ENCODE measurements around the gene EFHC1. TPM values are rescaled to one million over a fixed set of nuclear protein-coding genes. Genes with fewer than 3 reads are reported as not detected.

Gene EFHC1
- total and polyA plus RNA-seq, 2 of the 13 experiments (the other 11 are each of a cell fraction or from before 2014, with no cell fraction given), result 23.4 to 29.5 TPM

GRCh38 chr6:52495922-52496321 lies 75.8 kb downstream of the EFHC1 start:
- Histone ChIP-seq H3K79me2 (ENCODE audit: insufficient read depth, low read length) (no peaks in the 10 kb centered on the region), H2AFZ (ENCODE audit: low read length) (no peak overlapping the region), H3K9me3 (ENCODE audit: low read length) (no peaks in the 10 kb centered on the region), H3K4me2 (ENCODE audit: low read depth, low read length) (no peak overlapping the region), H3K4me1 (ENCODE audit: insufficient read depth, low read length) (peaks cover 34% of the 10 kb centered on the region), H3K9ac (ENCODE audit: insufficient read depth, low read depth, low read length) (no peak overlapping the region), H4K20me1 (ENCODE audit: insufficient read depth, low read length) (no peaks in the 10 kb centered on the region), H3K27ac (ENCODE audit: extremely low read length, insufficient read depth, low read length) (no peak overlapping the region), H3K27me3 (ENCODE audit: control insufficient read depth in 1 of 2, insufficient read depth in 2 of 2, low read length in 2 of 2) (no peaks in the 10 kb centered on the region), H3K36me3 (replicated peaks in 1 of 2; ENCODE audit: control insufficient read depth in 1 of 2, insufficient read depth in 2 of 2, low read length in 2 of 2) (no peaks in the 10 kb centered on the region; a peak in 1 of 5 replicates), H3K4me3 (replicated peaks in 1 of 3; ENCODE audit: insufficient read depth in 1 of 3, low read depth in 2 of 3, low read length in 3 of 3) (no peak overlapping the region)
- DNase-seq (ENCODE audit: low spot score) (no peak), ATAC-seq (peak; percentile 14; the same call in 2 of the 3 replicates), FAIRE-seq (no peak)
- in situ Hi-C loops (cut with HindIII; ENCODE audit: extremely low pct_ligation_motif_present, low pct_unique_long_range_greater_than_20kb) (no loop called here), intact Hi-C loops (cut with micrococcal nuclease; ENCODE audit: unreplicated experiment) (no loop called here)
- WGBS (ENCODE audit: low lambda C conversion rate), result 71% methylated on average over 3 of the region's 3 CpGs
- no TSS peak for BruUV-seq (replicated peaks)
- CTCF ChIA-PET (ENCODE audit: low intra/inter-chr PET ratio, low total read pairs), result no interaction called here
- peak; percentile 57 for TF ChIP-seq STAG1 (CRISPR knock-in tag; IDR thresholded peaks at IDR 0.05)
- TF ChIP-seq, protein P1, sequence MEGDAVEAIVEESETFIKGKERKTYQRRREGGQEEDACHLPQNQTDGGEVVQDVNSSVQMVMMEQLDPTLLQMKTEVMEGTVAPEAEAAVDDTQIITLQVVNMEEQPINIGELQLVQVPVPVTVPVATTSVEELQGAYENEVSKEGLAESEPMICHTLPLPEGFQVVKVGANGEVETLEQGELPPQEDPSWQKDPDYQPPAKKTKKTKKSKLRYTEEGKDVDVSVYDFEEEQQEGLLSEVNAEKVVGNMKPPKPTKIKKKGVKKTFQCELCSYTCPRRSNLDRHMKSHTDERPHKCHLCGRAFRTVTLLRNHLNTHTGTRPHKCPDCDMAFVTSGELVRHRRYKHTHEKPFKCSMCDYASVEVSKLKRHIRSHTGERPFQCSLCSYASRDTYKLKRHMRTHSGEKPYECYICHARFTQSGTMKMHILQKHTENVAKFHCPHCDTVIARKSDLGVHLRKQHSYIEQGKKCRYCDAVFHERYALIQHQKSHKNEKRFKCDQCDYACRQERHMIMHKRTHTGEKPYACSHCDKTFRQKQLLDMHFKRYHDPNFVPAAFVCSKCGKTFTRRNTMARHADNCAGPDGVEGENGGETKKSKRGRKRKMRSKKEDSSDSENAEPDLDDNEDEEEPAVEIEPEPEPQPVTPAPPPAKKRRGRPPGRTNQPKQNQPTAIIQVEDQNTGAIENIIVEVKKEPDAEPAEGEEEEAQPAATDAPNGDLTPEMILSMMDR (CRISPR knock-in tag; IDR thresholded peaks at IDR 0.05), result peak; percentile 49
- TF ChIP-seq ZNF230 (CRISPR knock-in tag; IDR thresholded peaks at IDR 0.05), result no peak
- POLR2A ChIA-PET, result interaction anchor here (1.3 to 1.8 kb wide), 3 partner anchors 77 to 102 kb away, joined by 4 to 5 read pairs (median 4); no protein-coding TSS in a partner anchor

DNA sequence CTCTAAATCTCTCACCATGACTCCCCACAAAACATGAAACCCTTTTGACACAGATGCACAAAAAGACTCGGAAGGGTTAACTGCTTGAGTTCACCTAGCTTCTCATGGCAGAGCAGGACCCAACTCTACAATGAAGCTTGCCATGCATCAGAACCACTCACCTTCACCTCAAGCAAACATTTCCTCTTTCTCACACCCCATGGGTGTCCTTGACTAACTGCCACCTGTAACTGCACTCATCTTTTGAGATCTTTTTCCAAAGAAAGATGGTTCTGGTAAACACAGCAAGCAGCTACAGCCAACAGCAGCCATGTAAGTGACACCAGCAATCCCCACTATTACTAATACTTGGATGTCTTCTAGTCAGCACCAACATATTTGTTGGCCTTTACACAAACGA lies 76.5 kb downstream of the EFHC1 start:
- 92% methylated on average over 2 of the region's 2 CpGs for WGBS (ENCODE audit: low lambda C conversion rate)
- CTCF ChIA-PET (ENCODE audit: low intra/inter-chr PET ratio, low total read pairs), result no interaction called here
- no TSS peak for BruUV-seq (replicated peaks)

More for the DNA sequence above, 76.5 kb downstream of the EFHC1 start:
- no peak overlapping the region for H3K4me3 ChIP-seq (replicated peaks in 1 of 3; ENCODE audit: insufficient read depth in 1 of 3, low read depth in 2 of 3, low read length in 3 of 3)
- no peaks in the 10 kb centered on the region for H3K79me2 ChIP-seq (ENCODE audit: insufficient read depth, low read length)
- H3K36me3 ChIP-seq (replicated peaks in 1 of 2; ENCODE audit: control insufficient read depth in 1 of 2, insufficient read depth in 2 of 2, low read length in 2 of 2), result no peaks in the 10 kb centered on the region; a peak in 1 of 5 replicates
- FAIRE-seq (no peak), ATAC-seq (no peak), DNase-seq (ENCODE audit: low spot score) (no peak)
- H2AFZ ChIP-seq (ENCODE audit: low read length), result no peak overlapping the region
- POLR2A ChIA-PET, result interaction anchor here (1.3 kb wide), 1 partner anchor 99 kb away, joined by 4 read pairs; no protein-coding TSS in a partner anchor
- peaks cover 34% of the 10 kb centered on the region for H3K4me1 ChIP-seq (ENCODE audit: insufficient read depth, low read length)
- H3K9me3 ChIP-seq (ENCODE audit: low read length), result no peaks in the 10 kb centered on the region
- no peak overlapping the region for H3K4me2 ChIP-seq (ENCODE audit: low read depth, low read length)
- no peaks in the 10 kb centered on the region for H4K20me1 ChIP-seq (ENCODE audit: insufficient read depth, low read length)
- H3K27me3 ChIP-seq (ENCODE audit: control insufficient read depth in 1 of 2, insufficient read depth in 2 of 2, low read length in 2 of 2), result no peaks in the 10 kb centered on the region
- H3K9ac ChIP-seq (ENCODE audit: insufficient read depth, low read depth, low read length), result no peak overlapping the region
- in situ Hi-C loops (cut with HindIII; ENCODE audit: extremely low pct_ligation_motif_present, low pct_unique_long_range_greater_than_20kb), result no loop called here
- no peak for TF ChIP-seq ZNF557 (CRISPR knock-in tag; IDR thresholded peaks at IDR 0.05)
- TF ChIP-seq RBM22 (optimal IDR thresholded peaks at IDR 0.05; ENCODE audit: low read length), result peak; percentile 60
- no peak overlapping the region for H3K27ac ChIP-seq (ENCODE audit: extremely low read length, insufficient read depth, low read length)
- intact Hi-C loops (cut with micrococcal nuclease; ENCODE audit: unreplicated experiment), result no loop called here
